AML-193 (cell line): ENCODE results near the gene RICTOR.
A peak's percentile ranks its signal among the peaks of the same experiment; 100 is the strongest.

Source experiments
- DNase-seq, 2 experiments: peaks; one replicate each; lab custom pipeline; 2025; lab: John Stamatoyannopoulos, UW

RICTOR gene

DNA sequence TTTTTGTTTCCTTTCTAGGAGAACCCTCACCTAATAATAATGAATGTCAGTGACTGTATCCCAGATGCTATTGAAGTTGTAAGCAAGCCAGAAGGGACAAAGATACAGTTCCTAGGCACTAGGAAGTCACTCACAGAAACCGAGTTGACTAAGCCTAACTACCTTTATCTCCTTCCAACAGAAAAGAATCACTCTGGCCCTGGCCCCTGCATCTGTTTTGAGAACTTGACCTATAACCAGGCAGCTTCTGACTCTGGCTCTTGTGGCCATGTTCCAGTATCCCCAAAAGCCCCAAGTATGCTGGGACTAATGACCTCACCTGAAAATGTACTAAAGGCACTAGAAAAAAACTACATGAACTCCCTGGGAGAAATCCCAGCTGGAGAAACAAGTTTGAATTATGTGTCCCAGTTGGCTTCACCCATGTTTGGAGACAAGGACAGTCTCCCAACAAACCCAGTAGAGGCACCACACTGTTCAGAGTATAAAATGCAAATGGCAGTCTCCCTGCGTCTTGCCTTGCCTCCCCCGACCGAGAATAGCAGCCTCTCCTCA lies 141.3 kb downstream of the RICTOR start:
- DNase-seq, result no peak

DNA sequence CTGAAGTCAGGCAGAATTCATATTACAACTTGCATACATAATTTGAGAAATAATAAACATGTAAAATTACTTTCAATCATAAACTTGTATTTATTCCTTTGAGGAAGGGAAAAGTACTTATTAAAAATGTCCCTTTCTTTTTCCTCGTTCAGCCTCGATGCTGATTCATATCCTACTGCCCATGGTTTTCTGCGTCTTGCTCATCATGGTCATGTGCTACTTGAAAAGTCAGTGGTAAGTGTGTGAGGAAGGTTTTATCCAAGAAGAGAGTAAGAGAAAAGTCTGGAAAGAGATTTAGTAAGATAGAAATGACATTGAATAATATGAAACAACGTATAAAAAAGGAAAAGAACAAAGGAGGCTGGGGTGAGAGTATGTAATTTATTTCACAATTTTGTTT lies 142.5 kb downstream of the RICTOR start:
- DNase-seq, result no peak

DNA sequence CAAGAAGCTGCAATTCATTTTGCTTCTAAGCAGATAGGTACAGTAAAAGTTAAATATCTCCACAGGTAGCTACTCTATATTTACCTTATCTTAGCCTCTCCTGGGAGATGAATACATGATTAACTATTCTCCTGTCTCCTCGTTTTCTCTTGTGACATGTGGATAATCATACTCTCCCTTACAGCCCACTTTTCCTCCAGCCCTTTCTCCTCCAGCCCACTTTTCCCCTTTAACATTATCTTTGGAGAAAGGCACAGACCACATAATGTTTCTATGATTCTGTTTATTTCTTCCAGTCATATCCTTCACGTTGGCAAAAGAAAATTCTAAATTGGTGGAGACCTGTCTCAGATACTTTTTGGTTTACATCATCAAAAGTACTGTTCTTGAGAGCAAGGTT lies 144.4 kb downstream of the RICTOR start:
- no peak for DNase-seq

DNA sequence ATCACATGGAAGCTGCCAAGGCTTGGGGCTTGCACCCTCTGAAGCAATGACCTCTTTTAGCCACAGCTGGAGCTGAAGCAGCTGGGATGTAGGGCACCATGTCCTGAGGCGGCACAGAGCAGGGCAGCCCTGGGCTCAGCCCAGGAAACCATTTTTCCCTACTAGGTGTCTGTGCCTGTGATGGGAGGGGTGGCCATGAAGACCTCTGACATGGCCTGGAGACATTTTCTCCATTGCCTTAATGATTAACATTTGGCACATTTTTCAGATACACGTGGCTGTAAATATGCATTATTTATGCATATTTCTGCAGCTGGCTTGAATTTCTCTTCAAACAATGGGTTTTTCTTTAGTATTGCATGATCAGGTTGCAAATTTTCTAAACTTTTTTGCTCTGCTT lies 146.7 kb downstream of the RICTOR start:
- DNase-seq, result no peak

DNA sequence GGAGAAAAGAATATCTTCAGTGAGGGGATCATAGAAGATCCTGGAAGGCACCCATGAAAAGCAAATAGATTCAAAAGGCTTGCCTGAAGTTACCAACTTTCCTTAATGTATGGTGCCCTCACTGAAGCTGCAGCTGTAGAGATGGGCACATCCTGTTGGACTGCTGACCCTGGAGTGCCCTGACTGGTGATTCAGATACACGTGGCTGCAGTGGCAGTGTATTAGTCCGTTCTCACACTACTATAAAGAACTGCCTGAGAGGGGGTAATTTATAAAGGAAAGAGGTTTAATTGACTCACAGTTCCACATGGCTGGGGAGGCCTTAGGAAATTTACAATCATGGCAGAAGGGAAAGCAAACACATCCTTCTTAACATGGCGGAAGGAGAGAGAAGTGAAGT lies 148.1 kb downstream of the RICTOR start:
- DNase-seq, result no peak

DNA sequence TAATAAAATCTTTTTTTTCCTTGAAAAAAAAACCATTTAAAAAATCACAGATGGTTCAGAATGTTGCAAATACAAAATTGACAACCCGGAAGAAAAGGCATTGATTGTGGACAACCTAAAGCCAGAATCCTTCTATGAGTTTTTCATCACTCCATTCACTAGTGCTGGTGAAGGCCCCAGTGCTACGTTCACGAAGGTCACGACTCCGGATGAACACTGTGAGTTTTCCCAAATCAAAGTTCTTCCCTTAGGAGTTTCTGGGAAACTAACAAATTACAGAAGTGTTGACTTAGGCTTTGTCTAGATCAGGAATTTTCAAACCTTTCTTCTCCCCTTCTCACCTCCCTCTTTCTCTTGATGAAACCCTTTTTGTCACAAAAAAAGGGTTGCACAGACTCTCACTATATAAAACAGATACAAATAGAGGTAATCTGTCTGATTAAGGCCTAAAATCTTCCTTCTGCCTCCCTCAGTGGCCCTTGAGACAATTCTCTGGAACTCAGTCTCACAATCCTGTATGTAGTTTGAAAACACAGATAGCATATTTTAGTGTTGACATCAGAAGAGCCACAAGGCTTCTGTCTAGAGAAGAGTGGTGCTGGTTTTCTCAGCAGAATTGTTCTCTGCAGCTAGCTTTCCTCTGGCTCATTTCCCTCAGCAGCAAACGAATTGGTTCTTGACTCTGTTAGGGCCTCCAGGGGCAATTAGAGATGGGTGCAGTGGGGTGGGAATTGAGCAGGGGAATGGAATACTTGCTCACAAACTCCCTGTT lies 148.9 kb downstream of the RICTOR start:
- no peak for DNase-seq

DNA sequence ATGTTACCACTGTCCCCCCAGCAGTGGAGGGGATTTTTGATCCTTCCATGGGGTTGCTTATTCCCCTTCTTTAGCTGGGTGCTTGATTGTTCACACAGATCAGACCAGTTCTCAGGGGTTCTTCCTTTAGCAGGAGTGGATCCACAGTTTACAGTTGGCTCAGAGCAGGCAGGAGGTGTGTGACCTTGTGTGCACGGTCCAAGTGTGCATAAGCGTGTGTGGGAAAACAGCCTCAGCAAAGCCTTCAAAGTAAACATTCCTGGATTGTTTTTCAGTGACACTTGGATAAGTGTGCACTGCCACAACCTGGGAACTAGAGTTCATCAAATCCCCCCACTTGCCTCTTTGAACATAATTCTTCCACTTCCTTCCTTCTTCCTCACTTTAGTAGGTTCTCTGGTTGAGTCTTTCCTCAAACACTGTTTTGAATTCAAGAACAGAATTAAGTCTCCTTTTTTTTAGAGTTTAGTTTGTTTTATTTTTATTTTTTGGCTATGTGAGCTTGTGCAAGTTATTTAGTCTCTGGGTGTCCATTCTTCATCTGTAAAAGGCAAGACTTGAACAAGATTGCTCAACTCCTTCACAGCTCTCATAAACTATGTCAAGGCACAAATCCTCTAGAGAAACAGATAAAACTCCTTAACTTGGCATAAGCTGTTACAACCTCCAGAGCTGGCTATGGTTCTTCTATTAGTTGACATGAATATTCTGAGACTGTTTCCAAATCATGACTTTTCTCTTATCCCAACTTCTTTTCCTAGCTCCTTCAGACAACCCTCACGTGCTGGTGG lies 150.3 kb downstream of the RICTOR start:
- no peak for DNase-seq

DNA sequence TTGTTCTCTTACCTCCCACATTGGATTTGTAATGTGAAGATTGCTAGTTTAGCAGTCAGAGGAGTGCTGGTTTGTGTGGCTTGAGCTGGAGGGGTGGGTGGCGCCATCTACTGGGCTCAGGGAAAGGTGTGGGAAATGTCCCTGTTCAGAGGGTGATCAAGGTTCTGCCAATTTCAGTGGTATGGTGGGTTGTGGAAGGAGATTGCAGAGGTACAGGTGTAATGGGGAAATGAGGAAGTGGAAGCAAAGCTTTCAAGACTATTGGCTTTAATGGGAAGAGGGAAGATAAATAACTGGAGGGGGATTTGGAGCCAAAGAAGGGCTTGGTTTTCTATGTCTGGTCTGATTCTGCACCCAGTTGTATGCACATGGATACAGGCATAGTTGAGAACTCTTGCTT lies 152.0 kb downstream of the RICTOR start:
- DNase-seq, result peak; percentile 44 to 59

DNA sequence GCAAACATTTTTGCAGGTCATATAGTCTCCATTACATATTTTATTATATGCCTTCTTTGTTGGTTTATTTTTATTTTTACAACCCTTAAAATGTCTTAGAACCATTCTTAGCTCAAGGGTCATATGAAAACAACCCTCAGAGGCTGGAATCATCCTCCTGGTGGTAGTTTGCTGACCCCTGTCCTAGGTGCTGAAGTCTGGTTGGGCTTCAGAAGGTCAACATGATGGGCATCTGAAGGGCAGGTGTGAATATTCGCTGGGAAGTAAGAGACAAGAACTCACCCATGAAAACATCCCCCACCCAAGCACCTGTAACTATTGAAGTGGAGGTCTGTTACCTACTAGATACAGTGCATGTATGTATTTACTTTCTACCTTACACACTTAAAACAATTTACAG lies 153.0 kb downstream of the RICTOR start:
- no peak for DNase-seq

DNA sequence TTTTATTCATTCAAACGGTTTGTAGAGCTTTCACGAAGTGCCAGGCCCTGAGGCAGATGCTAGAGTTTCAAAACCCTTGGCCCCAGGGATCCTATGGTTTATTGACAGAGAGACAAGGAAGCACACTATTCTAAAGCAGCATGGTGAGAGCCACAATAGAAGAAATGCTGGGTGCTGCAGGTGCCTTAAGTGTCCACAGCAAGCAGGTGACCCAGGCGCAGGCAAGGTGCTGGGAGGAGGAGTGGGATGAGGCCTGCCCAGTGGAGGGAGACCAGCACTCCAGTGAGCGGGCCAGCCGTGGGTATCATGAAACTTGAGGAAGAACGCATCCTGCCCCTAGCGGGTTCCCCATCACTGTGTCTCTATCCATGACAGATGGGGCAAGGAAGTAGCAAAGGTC lies 157.4 kb downstream of the RICTOR start:
- no peak for DNase-seq

DNA sequence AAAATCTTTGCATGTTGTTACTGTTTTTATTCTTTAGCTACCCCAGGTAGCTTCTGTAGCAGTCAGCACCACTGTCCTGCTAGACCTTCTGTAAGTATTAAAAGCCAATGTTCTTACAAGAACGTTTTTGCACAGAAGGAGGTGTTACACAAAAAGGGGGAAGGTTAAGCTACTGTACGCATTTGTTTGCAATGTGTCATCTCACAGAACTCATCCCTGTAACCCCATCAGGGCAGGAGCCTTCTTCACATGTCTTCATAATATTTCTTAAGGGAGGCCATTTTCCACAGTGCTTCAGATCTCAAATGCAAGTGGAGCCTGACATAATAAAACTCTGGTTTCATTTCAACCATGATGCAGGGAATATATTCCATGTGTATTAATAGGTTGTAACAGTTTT lies 160.5 kb downstream of the RICTOR start:
- DNase-seq, result no peak

DNA sequence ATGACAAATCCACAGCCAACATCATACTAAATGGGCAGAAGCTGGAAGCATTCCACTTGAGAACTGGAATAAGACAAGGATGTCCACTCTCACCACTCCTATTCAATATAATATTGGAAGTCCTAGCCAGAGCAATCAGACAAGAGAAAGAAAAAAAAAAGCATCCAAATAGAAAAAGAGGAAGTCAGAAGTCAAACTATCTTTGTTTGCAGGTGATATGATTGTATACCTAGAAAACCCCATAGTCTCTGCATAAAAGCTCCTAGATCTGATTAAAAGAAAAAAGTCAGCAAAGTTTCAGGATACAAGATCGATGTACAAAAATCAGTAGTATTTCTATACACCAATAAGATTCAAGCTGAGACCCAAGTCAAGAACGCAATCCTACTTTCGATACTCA lies 162.3 kb downstream of the RICTOR start:
- no peak for DNase-seq

DNA sequence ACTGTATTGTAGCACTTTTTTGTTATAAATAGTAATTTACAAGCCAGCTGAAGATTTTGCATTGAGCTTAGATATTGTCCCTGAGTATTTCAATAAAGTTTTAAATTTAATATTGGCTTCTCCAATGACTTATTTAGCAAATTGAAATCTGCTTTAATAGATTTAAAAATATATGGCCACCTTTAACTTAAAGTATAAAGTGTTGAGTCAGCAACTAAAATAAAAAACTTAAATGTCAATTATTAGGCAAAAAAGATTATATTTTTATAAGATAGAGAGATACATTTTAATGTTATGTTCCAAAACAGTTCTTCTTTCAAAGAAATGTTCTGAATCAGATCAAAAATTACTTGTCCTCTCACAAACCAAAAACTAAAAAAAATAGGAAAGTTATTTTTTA lies 167.7 kb downstream of the RICTOR start:
- DNase-seq, result no peak

DNA sequence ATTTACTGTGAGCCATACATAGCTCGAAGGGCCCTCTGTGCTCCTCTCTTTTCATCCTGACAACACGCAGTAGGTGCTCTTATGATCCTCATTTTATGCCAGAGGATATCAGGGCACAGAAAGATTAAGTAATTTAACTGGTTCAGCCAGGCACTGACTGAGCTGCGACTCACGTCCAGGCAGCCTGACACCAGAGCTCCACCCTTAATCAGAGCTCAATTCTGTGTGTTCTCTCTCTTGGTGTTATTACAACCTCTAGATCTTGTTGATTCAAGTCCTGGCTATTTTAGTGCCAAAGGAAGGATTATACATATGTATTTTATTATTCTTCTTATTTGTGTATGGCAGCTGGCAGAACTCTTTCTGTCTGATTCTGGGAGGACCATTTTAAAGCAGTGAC lies 168.7 kb downstream of the RICTOR start:
- DNase-seq, result no peak

DNA sequence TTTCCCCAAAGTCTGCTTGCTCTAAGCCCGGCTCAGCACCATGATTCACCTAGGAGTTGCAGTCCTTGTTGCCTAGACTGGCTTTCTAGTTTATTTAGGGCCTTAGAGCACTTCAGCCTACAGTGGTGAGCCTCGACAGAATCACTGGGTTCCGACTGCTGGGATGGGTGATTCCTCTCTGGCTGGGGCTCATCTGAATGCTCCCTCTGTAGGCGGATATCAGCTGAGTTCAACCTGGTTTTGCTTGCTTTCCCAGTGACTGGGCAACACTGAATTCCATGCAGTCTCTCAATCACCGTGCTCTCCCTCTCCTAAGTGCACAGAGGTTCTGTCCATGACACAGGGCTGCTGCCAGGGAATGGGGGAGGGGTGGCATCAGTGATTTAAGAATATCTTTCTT lies 174.3 kb downstream of the RICTOR start:
- no peak for DNase-seq

DNA sequence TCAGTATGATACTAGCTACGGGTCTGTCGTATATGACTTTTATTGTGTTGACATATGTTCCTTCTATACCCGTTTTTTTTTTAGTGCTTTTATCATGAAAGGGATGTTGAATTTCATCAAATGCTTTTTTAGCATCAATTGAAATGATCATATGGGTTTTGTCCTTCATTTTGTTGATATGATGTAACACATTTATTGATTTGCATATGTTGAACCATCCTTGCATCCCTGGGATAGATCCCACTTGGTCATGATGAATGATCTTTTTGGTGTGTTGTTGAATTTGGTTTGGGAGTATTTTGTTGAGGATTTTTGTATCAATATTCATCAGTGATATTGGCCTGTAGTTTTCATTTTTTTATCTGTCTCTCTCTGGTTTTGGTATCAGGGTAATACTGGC lies 177.4 kb downstream of the RICTOR start:
- DNase-seq, result no peak

DNA sequence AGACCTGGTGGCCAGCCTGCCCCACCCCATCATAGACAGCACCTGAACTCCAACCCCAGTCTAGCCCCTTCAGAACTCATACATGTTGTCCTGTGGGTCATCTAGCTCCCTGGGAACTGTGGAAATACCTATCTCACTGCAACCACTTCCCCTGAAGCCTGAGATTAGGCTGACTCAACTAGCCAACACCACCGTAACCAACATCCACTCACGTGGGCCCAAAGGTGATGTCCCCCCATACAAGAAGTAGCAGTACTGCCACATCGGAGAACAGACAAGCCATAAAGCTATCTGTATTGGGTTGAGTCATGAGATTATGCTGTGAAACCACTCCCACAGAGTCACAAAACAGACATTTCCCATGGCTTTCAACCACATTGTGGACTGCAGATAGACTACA lies 181.8 kb downstream of the RICTOR start:
- no peak for DNase-seq

DNA sequence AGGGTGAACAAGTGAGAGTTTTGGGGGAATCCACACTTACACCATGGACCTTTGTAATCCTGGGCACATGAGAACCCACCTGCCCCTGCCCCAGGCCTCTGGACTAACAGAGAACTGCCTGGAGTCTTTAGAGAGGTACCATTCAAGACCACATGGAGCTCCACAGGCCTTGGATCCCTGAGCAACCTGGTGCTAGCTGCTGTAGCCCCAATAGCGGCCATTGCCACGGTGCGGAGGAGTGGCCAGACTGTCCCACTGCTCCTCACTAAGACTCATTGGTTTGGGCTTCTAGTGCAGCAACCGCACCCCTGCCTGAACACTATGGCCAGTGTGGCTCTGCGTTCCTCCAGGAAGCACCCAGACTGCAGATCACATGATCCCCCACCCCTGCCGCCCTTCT lies 182.6 kb downstream of the RICTOR start:
- DNase-seq, result no peak

DNA sequence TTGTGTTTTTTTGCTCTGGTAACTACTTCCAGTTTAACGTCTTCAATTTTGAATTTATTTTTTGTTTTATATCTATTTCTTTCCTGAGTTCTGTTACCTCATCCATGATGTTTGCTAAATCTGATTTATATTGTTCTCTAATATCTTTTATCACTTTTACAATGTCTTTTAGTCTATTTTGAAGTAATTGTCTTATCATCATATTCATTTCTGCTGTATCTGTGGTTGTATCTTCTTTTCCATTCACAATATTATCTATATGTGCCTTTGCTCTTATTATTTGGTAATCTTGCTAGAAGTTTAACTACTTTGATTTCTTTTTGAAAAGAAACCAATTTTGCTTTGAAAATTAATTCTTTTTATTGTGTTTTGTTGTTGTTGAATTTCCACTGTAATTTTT lies 184.8 kb downstream of the RICTOR start:
- DNase-seq, result no peak

DNA sequence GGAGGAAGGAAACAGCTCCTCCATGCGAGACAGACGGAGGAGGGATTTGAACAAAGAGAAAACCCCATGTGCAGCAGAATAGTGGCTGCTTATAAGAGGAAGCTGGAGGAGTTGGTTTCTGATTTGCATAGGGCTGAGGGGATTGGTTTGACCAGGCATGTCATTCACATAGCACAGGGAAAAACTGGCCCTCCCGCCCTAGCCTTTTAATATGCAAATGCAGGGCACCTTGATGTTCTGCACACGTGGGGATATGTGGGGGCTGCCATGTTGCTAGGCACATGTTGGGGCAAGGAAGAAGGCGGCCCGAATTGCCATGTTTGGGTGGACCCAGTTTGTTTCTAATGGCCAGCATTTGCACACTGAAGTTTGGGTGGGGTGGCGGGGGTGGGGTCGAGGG lies 186.2 kb downstream of the RICTOR start:
- no peak for DNase-seq
